HG03095 (cell line): ENCODE data around the gene TNKS2.
"Not testable (repeated sequence)": the region's sequence is repeated elsewhere in the genome, so short reads cannot be mapped to it uniquely, and the experiment has no call there.

Experiments
- ATAC-seq: cut with Tn5 transposase; IDR thresholded peaks from one replicate; pipeline ENCODE4 v1.9.1; 2021; ENCODE audit warnings: moderate library complexity; ENCODE audit not compliant: unreplicated experiment

TNKS2 gene

DNA sequence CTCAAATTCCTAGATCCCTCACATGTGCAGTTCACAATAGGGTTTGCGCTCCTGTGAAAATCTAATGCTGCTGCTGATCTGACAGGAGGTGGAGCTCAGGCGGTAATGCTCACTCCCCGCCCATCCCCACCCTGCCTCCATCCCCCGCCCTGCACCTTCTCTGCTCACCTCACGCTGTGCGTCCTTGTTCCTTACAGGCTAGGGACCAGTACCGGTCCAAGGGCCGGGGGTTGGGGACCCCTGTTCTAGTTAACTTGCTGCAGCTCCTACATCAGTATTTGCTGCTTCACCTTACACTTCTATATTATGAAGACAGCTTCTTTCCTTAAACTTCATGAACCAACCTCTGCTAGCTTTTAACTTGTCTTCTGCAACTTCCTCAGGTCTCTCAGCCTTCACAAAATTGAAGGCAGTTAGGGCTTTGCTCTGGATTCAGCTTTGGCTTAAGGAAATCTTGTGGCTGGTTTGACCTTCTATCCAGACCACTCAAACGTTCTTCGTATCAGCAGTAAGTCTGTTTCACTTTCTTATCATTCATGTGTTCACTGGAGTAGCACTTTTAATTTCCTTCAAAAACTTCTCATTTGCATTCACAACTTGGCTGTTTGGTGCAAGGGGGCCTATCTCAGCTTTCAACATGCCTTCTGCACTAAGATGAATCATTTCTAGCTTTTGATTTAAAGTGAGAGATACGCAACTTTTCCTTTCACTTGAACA, 1.7 kb upstream of the TNKS2 start:
- peak; percentile 42 for ATAC-seq

DNA sequence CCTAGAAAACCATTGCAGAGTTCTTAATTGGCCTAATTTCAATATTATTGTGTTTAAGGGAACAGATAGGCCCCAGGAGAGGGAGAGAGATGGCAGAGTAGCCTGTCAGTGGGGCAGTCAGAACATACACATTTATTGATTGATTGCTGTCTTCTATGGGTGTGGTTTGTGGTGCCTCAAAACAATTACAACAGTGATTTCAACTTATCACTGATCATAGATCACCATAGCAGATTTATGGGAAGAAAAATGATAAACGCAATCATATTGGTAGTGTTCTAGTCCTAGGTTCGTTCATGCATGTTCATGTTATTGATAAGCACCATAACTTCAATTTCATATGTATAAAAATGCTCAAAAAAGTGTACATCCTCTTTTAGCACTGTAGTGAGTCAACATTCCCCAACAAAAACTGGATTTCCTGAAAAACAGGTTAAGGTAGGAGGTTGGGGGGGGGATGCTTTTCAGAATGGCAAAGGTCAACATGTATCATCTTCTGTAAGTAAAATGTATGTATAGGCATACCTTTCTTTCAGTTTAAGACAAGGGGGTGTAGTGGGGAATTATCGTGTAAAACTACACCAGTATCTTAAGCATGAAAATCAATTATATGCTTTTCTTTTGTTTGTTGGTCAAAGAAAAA, 1.1 kb upstream of the TNKS2 start:
- ATAC-seq, result no peak

DNA sequence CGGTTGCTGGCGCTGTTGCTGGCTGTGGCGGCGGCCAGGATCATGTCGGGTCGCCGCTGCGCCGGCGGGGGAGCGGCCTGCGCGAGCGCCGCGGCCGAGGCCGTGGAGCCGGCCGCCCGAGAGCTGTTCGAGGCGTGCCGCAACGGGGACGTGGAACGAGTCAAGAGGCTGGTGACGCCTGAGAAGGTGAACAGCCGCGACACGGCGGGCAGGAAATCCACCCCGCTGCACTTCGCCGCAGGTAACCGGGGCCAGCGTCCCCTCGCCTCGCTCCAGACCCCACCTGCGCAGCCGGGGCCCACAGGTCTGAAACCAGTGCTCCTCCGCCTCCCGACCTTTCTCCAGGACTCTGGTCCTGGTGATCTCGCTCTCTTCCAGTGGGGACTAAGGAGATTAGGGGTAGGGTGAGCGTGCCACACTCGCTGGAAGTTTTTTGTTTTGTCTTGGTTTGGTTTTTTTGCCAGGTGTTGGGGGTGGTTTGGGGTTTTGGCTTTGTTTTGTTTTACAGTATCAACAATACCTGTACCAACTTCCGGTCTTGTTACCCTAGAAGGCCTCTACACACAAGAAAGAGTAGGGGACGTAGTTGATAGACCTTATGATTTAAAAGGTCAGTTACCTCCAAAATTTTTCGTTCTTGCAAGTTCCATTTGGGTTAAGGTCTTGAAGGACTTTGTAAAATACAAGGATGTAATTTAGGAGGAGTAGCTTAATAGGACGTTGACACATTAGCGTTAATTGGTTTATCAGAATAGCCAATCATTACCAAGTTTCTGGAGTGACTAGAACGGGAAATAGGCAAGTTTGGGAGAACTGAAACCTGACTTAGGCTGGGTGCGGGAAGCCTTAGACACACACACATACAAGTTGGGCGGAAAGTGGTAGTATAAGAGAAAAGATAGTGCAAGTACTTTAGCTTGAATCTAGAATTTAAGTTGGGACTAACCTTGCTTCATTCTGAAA, 704 bp downstream of the TNKS2 start:
- peak; percentile 33 for ATAC-seq

DNA sequence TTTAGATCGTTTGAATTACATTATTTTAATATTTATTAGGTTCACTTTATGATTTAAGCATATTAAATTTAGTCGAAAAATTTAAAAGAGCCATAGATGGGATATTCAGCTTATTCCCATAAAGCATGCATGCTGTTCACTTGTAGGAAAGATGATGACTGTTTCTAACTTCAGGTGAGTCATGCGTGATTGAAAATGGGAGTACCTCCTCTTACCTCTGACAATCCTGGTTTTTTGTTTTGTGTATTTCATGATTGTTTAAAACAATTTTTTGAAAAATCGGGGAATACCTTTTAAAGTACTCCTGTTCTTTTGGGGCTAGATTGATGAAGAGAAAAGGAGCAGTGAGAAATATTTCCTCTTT, 1.4 kb downstream of the TNKS2 start:
- ATAC-seq, result no peak

DNA sequence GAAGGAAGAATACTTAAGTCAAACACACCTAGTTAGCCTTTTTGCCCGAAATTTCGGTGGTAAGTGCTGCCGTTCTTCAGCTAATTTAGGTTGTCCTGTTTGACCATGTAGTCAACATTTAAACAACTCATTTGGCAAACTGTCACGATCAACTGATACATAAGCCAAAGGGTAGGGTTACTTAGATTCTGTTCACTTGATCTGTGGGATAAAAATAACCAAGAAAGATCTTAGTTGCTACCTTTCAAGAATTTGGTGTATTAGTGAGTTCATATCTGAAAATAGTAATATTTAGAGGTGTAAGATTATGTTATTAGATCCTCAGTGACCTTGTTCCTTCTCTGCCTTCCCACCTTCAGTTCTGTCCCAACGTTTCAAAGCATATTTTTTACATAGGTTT, 2.0 kb downstream of the TNKS2 start:
- no peak for ATAC-seq

- ATAC-seq, result no peak
Measured at GRCh38 chr10:91800756-91801155, 2.5 kb downstream of the TNKS2 start.

DNA sequence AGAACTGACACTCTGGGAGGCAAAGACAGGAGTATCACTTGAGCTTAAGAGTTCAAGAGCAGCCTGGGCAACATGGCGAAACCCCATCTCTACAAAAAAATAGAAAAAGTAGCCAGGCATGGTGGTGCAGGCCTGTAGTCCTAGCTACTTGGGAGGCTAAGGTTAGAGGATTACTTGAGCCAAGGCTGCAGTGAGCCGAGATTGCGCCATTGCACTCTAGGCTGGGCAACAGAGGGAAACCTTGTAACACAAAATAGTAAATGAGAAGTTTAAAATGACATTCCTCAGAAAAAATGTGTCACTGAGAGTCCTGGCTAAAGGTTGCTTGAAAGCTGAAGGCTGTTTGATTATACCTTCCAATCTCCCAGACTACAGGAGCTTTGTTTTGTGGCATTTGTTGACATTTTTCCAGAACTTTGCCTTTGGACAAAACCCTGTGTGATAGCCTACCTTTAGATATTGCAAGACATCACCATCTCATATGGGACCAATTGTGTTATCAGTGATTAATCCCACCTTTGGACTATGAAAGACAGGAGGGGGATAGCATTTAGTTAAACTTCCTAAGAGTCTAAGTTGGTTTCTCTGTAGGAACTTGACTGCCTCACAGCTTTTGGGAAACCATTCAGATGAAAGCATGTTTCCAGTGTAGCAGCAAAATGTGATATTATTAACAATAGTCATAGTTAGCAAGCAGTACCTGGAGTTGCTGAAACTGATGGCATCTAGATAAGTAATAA, 5.3 kb downstream of the TNKS2 start:
- ATAC-seq, result no peak

- ATAC-seq, result no peak
Measured at GRCh38 chr10:91804126-91804510, 5.9 kb downstream of the TNKS2 start.

GRCh38 chr10:91805110-91805838, 7.0 kb downstream of the TNKS2 start:
- no peak for ATAC-seq

DNA sequence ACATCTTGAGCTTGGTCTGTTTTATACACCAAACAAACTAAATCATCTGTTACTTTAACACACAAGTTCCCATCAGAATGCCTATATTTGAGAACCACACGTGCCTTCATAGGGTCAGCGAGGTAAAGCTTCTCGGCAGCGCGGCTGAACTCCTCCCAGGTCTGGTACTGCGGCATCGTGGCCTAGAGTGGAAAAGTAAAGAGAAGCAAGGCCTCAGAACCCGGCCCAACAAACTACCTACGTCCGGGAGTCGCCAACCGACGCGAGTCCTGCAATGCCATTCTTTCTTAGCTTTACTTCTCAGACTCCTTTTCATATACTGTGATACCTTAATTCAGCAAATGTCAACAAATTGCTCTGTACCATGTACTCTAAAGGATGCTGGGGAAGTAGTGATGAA, 9.0 kb downstream of the TNKS2 start:
- ATAC-seq, result not testable (repeated sequence)

GRCh38 chr10:91813251-91813650, 15.0 kb downstream of the TNKS2 start:
- no peak for ATAC-seq

- no peak for ATAC-seq
Measured at GRCh38 chr10:91816981-91817380, 18.8 kb downstream of the TNKS2 start.

DNA sequence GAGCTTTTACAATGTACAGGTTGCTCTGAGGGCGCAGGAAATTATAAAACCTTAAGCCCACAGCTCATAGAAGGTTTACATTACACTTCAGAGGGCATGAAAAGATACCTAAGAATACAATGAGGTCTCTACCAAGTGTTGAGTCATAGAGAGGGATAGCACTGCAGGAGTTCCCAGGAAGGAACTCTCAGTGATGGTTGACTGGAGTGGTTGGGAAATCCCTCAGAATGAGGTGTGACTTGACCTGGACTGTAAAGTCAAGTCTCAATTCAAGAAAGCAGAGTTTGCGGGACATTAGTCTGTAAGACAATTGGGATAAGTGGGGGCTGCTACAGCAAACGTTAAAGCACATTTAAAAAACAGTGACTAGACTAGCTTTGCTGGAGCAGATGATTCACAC, 21.9 kb downstream of the TNKS2 start:
- ATAC-seq, result no peak

- no peak for ATAC-seq
Measured at GRCh38 chr10:91824076-91824475, 25.9 kb downstream of the TNKS2 start.

GRCh38 chr10:91829268-91829667, 31.0 kb downstream of the TNKS2 start:
- ATAC-seq, result no peak

GRCh38 chr10:91838199-91838598, 40.0 kb downstream of the TNKS2 start:
- ATAC-seq, result no peak

DNA sequence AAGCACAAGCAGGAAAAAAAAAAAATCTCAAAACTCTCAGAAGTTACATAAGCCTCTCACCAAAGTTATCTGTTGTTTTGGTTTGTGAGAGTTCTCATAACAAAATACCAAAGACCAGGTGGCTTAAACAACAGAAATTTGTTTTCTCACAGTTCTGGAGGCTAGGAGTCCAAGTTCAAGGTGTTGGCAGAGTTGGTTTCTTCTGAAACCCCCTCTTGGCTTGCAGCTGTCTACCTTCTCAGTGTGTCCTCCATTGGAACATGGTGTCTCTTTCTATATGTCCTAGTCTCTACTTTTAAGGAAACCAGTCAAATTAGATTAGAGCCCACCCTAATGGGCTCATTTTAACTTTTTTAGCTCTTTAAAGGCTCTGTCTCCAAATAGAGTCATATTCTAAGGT, 44.9 kb downstream of the TNKS2 start:
- no peak for ATAC-seq

- ATAC-seq, result no peak
Measured at GRCh38 chr10:91856637-91857036, 58.4 kb downstream of the TNKS2 start.

GRCh38 chr10:91860885-91861284, 62.7 kb downstream of the TNKS2 start:
- ATAC-seq, result no peak

DNA sequence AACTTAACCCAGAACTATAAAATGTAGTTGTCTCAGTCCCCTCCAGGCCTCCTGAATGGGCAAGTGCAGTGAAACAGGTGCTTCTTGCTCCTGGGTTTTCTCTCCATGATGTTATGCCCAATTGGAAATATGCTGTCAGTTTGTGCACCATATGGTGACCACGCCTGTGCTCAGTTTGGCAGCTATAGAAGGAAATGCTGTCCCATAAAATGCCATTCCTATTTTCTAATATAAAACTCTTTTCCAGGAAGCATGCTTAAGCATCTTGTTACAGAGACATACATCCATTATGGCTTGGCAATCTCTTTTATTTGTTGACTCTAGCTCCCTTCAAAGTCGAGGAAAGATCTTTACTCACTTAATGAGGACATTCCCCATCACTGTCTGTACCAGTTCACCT, 65.9 kb downstream of the TNKS2 start:
- ATAC-seq, result no peak
